MCF 10A (cell line): ENCODE results near the gene WNT9A. TPM values are rescaled to one million over a fixed set of nuclear protein-coding genes. Genes with fewer than 3 reads are reported as not detected.
"Not testable (repeated sequence)": the region's sequence is repeated elsewhere in the genome, so short reads cannot be mapped to it uniquely, and the experiment has no call there.

Experiments used
- BruUV-seq: library from RNA; stranded (reverse); fragments of 400-500 nt; replicated peaks from 2 replicates; lab custom pipeline; 2021; lab: Mats Ljungman, UMichigan
- CTCF ChIA-PET: fragments of 300-600 bp; sonication (Branson Sonifier 250); formaldehyde crosslinking; extraction: SDS; loops from one replicate; lab custom pipeline; 2021; ENCODE audit warnings: antibody characterized with exemption, inconsistent platforms; lab: Yijun Ruan, JAX
- POLR2A ChIA-PET: fragments of 300-600, 350-650 bp; sonication (Branson Sonifier 250); formaldehyde crosslinking; extraction: SDS; loops from one replicate; lab custom pipeline; 2020; ENCODE audit warnings: antibody characterized with exemption, inconsistent platforms; lab: Yijun Ruan, JAX
- DNase-seq: peaks from one replicate; pipeline ENCODE4 v3.0.0-alpha.2; 2018; ENCODE audit not compliant: unreplicated experiment
- H3K27ac Mint-ChIP-seq: one replicate; pipeline ENCODE4 v1.8.0; 2022; ENCODE audit warnings: mild to moderate bottlenecking, low read depth, mixed read lengths; ENCODE audit not compliant: unreplicated experiment
- H3K27me3 Mint-ChIP-seq: one replicate; pipeline ENCODE4 v1.8.0; 2022; ENCODE audit warnings: mixed read lengths; ENCODE audit not compliant: insufficient read depth, unreplicated experiment
- H3K36me3 Mint-ChIP-seq: one replicate; pipeline ENCODE4 v1.8.0; 2022; ENCODE audit warnings: mild to moderate bottlenecking, moderate library complexity, mixed read lengths; ENCODE audit not compliant: insufficient read depth, unreplicated experiment
- H3K4me1 Mint-ChIP-seq: one replicate; pipeline ENCODE4 v1.8.0; 2022; ENCODE audit warnings: mixed read lengths; ENCODE audit not compliant: insufficient read depth, unreplicated experiment
- H3K4me3 Mint-ChIP-seq: one replicate; pipeline ENCODE4 v1.8.0; 2022; ENCODE audit warnings: mild to moderate bottlenecking, moderate library complexity, mixed read lengths; ENCODE audit not compliant: unreplicated experiment
- H3K9me3 Mint-ChIP-seq: one replicate; pipeline ENCODE4 v1.8.0; 2022; ENCODE audit warnings: mixed read lengths; ENCODE audit not compliant: unreplicated experiment
- intact Hi-C: fragments of 100-400 bp; cut with micrococcal nuclease; formaldehyde crosslinking; loops from 2 replicates; pipeline ENCODE4 v1.14.1; 2022
- total RNA-seq: library from RNA; stranded (reverse); gene quantifications from 2 replicates; pipeline ENCODE4 v1.2.3, GENCODE V29; 2022
- TF ChIP-seq, protein P1 (sequence below): fragments of 200-600 bp; IDR thresholded peaks from one replicate; pipeline ENCODE4 v1.8.0; 2022; ENCODE audit warnings: antibody characterized with exemption, mild to moderate bottlenecking; ENCODE audit not compliant: unreplicated experiment

WNT9A gene
- total RNA-seq, 1 experiment from 2014 or later: 2.6 TPM

DNA sequence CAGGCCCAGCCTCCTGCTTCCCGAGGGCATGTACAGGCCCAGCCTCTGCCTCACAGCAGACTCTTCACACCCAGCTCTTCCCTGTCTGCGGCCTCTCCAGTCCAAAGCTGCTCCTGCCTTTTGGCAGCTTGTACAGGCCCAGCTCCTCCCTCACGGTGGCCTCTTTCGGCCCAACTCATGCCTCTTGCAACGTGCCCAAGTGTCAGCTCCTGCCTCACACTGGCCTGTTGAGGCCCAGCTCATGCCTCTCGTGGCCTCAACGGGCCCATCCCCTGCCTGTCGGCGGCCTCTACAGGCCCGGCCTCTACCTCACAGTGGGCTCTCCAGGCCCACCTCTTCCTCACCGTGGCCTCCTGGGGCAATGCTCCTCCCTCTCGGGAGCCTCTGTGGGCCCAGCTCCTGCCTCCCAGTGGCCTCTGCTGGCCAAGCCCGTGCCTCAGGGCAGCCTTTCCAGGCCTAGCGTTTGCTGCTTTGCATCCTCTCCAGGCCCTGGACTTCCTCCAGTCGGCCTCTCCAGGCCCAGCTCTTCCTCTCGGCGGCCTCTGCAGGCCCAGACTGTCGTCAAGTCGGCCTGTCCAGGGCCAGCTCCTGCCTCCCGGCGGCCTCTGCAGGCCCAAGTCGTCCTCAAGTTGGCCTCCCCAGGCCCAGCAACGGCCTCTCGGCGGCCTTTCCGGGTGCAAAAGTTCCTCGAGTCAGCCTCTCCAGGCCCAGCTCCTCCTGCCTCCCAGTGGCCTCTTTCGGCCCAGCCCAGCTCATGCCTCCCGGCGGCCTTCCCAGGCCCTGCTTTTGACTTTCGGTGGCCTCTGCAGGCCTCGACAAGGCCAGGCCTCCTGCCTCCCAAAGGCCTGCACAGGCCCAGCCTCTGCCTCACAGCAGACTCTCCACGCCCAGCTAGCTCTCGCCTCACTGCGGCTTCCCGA is 22.6 kb upstream of the WNT9A start:
- intact Hi-C loops: not testable (repeated sequence)

DNA sequence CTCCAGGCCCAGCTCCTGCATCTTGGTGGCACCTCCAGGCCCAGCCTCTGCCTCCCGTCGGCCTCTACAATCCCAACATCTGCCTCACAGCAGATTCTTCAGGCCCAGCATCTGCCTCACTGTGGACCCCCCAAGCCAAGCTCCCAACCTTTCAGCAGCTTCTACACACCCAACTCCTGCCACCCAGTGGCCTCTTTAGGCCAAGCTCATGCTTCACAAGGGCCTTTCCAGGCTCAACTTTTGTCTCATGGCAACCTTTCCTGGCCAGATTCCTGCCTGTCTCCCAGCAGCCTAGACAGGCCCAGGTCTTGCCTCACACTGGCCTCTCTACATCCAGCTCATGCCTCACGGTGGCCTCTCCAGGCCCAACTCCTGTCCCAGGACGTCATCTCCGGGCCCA is 20.1 kb upstream of the WNT9A start:
- TF ChIP-seq, protein P1, sequence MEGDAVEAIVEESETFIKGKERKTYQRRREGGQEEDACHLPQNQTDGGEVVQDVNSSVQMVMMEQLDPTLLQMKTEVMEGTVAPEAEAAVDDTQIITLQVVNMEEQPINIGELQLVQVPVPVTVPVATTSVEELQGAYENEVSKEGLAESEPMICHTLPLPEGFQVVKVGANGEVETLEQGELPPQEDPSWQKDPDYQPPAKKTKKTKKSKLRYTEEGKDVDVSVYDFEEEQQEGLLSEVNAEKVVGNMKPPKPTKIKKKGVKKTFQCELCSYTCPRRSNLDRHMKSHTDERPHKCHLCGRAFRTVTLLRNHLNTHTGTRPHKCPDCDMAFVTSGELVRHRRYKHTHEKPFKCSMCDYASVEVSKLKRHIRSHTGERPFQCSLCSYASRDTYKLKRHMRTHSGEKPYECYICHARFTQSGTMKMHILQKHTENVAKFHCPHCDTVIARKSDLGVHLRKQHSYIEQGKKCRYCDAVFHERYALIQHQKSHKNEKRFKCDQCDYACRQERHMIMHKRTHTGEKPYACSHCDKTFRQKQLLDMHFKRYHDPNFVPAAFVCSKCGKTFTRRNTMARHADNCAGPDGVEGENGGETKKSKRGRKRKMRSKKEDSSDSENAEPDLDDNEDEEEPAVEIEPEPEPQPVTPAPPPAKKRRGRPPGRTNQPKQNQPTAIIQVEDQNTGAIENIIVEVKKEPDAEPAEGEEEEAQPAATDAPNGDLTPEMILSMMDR: peak; percentile 9
- H3K36me3 Mint-ChIP-seq, POLR2A ChIA-PET, intact Hi-C loops, H3K9me3 Mint-ChIP-seq, BruUV-seq, H3K4me3 Mint-ChIP-seq: not testable (repeated sequence)
- Mint-ChIP-seq H3K4me1 (peaks cover 18% of the 10 kb centered on the region), H3K27me3 (peaks cover 13% of the 10 kb centered on the region), H3K27ac (peak overlapping the region; percentile 78)
- CTCF ChIA-PET: interaction anchor here (0.7 kb wide), 1 partner anchor 169 kb away, joined by 3 read pairs; no protein-coding TSS in a partner anchor
- peak; percentile 45 for DNase-seq

More for the DNA sequence above, 22.6 kb upstream of the WNT9A start:
- H3K9me3 Mint-ChIP-seq, BruUV-seq, POLR2A ChIA-PET, H3K27me3 Mint-ChIP-seq, H3K36me3 Mint-ChIP-seq, DNase-seq, H3K4me3 Mint-ChIP-seq: not testable (repeated sequence)
- CTCF ChIA-PET: interaction anchor here (0.7 kb wide), 1 partner anchor 1484 kb away, joined by 3 read pairs; no protein-coding TSS in a partner anchor
- peak overlapping the region; percentile 70 for H3K27ac Mint-ChIP-seq
- peaks cover 20% of the 10 kb centered on the region for H3K4me1 Mint-ChIP-seq

DNA sequence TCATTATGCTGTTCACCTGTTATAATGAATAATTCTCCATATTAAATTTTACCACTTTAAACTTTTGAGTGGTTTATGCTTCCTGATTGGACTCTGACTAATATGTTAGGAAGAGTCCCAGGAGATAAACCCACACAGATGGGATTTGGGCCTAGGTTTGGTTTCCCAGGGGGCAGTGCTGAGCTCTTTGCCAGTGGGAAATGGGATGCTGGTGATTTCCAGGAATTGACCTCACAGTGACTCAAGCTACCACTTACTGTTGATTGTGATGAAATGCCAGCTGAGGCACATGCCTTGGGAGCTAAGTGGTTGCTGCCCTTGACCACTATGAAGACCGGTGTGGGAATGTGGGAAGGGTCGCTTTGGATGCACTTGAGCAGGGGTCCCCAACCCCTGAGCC is 19.0 kb upstream of the WNT9A start:
- Mint-ChIP-seq H3K4me1 (peaks cover 15% of the 10 kb centered on the region), H3K27ac (peak overlapping the region; percentile 39), H3K27me3 (peaks cover 20% of the 10 kb centered on the region)
- DNase-seq: peak; percentile 89
- H3K36me3 Mint-ChIP-seq, intact Hi-C loops, BruUV-seq, POLR2A ChIA-PET, CTCF ChIA-PET, H3K9me3 Mint-ChIP-seq, H3K4me3 Mint-ChIP-seq: not testable (repeated sequence)

DNA sequence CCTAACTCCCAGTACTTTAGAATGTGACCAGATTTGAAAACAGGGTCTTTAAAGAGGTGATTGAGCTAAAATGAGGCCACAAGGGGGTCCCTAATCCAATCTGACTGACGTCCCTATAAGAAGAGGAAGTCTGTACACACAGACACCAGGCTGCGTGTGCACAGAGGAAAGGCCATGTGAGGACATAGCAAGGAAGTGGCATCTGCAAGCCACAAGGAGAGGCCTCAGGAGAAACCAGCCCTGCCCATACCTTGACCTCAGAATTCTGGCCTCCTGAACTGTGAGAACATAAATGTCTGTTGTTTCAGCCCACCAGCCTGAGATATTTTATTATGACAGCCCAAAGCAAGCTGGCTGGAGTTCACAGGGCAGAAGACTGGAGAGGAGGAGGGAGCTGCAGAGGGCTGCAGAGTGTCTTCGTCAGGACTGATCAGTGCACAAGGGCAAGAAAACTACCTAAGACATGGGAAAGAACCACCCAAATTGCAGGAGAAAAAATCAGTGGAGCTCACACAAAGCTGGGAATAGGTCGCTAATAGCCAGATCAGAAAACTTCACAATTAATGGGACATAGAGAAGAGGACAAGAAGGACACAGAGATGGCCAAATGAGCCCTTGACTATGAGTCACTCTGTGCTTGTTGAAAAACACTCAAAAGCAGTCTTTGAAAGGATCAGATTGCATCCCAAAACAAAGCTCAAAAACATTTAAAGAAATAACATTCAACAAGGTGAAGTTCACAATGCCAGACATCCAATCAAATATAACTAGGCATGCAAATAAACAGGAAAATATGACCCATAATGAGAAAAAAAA is 14.1 kb upstream of the WNT9A start:
- Mint-ChIP-seq H3K4me1 (peaks cover 7% of the 10 kb centered on the region), H3K27me3 (peaks cover 37% of the 10 kb centered on the region), H3K9me3 (no peaks in the 10 kb centered on the region), H3K36me3 (no peaks in the 10 kb centered on the region), H3K27ac (no peak overlapping the region), H3K4me3 (no peak overlapping the region)
- no TSS peak for BruUV-seq
- TF ChIP-seq, protein P1: no peak
- ChIA-PET CTCF (interaction anchor here (0.6 to 1.7 kb wide), 7 partner anchors 8 to 479 kb away, joined by 3 to 10 read pairs (median 4); partner anchors contain the start of genes TRIM11 and WNT9A), POLR2A (interaction anchor here (0.7 to 1.0 kb wide), 3 partner anchors 9 to 102 kb away, joined by 3 to 4 read pairs (median 4); no protein-coding TSS in a partner anchor)
- no peak for DNase-seq
- intact Hi-C loops: no loop called here
